Suprapubic skin (tissue), 4 donors: ENCODE measurements around the gene TRMT11. TPM values are rescaled to one million over a fixed set of nuclear protein-coding genes. Genes with fewer than 3 reads are reported as not detected.

Source experiments
- DNase-seq, 2 donors: peaks; one replicate each; pipeline ENCODE4 v3.0.0-alpha.2; 2019; ENCODE audit warnings: low spot score in 2 of 2
- H3K27ac ChIP-seq: fragments of 200-600 bp; sonication (generic); one replicate; pipeline ENCODE4 v1.5.1; 2019
- H3K27me3 ChIP-seq: fragments of 200-600 bp; sonication (generic); one replicate; pipeline ENCODE4 v1.5.1; 2019
- H3K36me3 ChIP-seq: fragments of 200-600 bp; sonication (generic); one replicate; pipeline ENCODE4 v1.5.1; 2019
- H3K4me1 ChIP-seq: fragments of 200-600 bp; sonication (generic); one replicate; pipeline ENCODE4 v1.5.1; 2019
- H3K4me3 ChIP-seq: fragments of 200-600 bp; sonication (generic); one replicate; pipeline ENCODE4 v1.5.1; 2019; ENCODE audit warnings: mild to moderate bottlenecking
- H3K9me3 ChIP-seq: fragments of 200-600 bp; sonication (generic); one replicate; pipeline ENCODE4 v1.5.1; 2019
- CTCF ChIP-seq, 2 donors: fragments of 200-600 bp in 1 of 2; fragments of 450-650 bp in 1 of 2; sonication (generic) in 1 of 2; IDR thresholded peaks; one replicate each; pipeline ENCODE4 v1.5.1; 2016 to 2019; ENCODE audit warnings: antibody characterized with exemption in 2 of 2, mild to moderate bottlenecking in 1 of 2, moderate library complexity in 1 of 2
- EP300 ChIP-seq: sonication (generic); formaldehyde crosslinking; IDR thresholded peaks from one replicate; pipeline ENCODE4 v1.6.1; 2017; ENCODE audit warnings: antibody characterized with exemption
- POLR2A ChIP-seq, 2 donors: fragments of 450-650 bp; IDR thresholded peaks; one replicate each; pipeline ENCODE4 v1.6.1; 2017; ENCODE audit warnings: antibody characterized with exemption in 2 of 2, mild to moderate bottlenecking in 2 of 2, moderate library complexity in 2 of 2
- POLR2AphosphoS5 ChIP-seq, 3 donors: sonication (generic); formaldehyde crosslinking; IDR thresholded peaks; one replicate each; pipeline ENCODE4 v1.6.1; 2017; ENCODE audit warnings: antibody characterized with exemption in 3 of 3
- WGBS: methylation state at CpG from one replicate; pipeline ENCODE4 v1.1.5; 2018; 5-methylcytosine and 5-hydroxymethylcytosine counted together
- total RNA-seq, 4 donors: library from RNA; depleted of rRNA; stranded (reverse); fragments of >200 nt; gene quantifications; one replicate each; pipeline ENCODE4 v1.1.0, GENCODE V29; 2016

The TRMT11 gene
- total RNA-seq: 10 to 100 TPM in 3 of 4 donors, 1 to 10 TPM in 1; 6.6 to 28.4 (median 11.1) TPM

GRCh38 chr6:125986301-125987025 lies at the start of gene TRMT11:
TRMT11 (plus strand) TSS chr6:125986540; CDS start chr6:125986551, 11 bp downstream.
- under 1% methylated on average over 36 of the region's 52 CpGs for WGBS
- H3K4me3 ChIP-seq: peak within 1 kb of the TSS; percentile 88
- peaks cover 20% of the 10 kb centered on the region for H3K4me1 ChIP-seq
- H3K36me3 ChIP-seq: no peaks in the 10 kb centered on the region
- H3K9me3 ChIP-seq: no peaks in the 10 kb centered on the region
- TF ChIP-seq POLR2A (IDR thresholded peaks at IDR 0.05): peak; percentile 20 to 52
- no peak for TF ChIP-seq CTCF (IDR thresholded peaks at IDR 0.05)
- no peak for TF ChIP-seq EP300
- peak in 1 of 3 donors; percentile 50 for TF ChIP-seq POLR2AphosphoS5 (IDR thresholded peaks at IDR 0.05)
- H3K27ac ChIP-seq: peak within 1 kb of the TSS; percentile 87
- DNase-seq: peak; percentile 90 to 91
- no peaks in the 10 kb centered on the region for H3K27me3 ChIP-seq

- Histone ChIP-seq H3K4me3 (no peak overlapping the region), H3K36me3 (no peaks in the 10 kb centered on the region), H3K4me1 (peaks cover 36% of the 10 kb centered on the region), H3K27me3 (no peaks in the 10 kb centered on the region), H3K27ac (no peak overlapping the region), H3K9me3 (no peaks in the 10 kb centered on the region)
- no peak for TF ChIP-seq POLR2A (IDR thresholded peaks at IDR 0.05)
- TF ChIP-seq EP300: no peak
- no peak for TF ChIP-seq POLR2AphosphoS5 (IDR thresholded peaks at IDR 0.05)
- TF ChIP-seq CTCF (IDR thresholded peaks at IDR 0.05): no peak
- no peak for DNase-seq
- WGBS: 71% methylated on average over 1 of the region's 1 CpG
Measured at GRCh38 chr6:125939026-125939425, 47.3 kb upstream of the TRMT11 start.

DNA sequence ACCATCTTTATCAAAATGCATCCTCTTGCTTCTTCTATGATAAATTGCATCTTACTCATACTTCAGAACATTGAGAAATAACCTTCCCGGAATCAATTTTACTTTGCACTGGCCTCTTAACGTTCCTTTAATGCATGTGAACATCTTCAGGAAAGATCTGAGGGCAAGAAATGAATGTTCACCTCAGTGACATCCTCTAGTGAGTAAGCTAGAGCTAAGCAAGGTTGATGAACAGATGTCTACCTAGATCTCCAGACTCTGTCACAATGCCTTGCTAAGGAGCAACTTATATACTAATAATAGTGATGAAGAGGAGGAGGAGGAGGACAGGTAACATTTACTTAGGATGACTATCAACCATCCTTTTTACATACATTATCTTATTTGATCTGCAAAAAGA lies 46.5 kb upstream of the TRMT11 start:
- Histone ChIP-seq H3K9me3 (no peaks in the 10 kb centered on the region), H3K27me3 (no peaks in the 10 kb centered on the region), H3K4me1 (peaks cover 44% of the 10 kb centered on the region), H3K27ac (no peak overlapping the region), H3K36me3 (no peaks in the 10 kb centered on the region), H3K4me3 (no peak overlapping the region)
- TF ChIP-seq POLR2A (IDR thresholded peaks at IDR 0.05): no peak
- no peak for TF ChIP-seq POLR2AphosphoS5 (IDR thresholded peaks at IDR 0.05)
- no peak for TF ChIP-seq EP300
- no peak for TF ChIP-seq CTCF (IDR thresholded peaks at IDR 0.05)
- no peak for DNase-seq
- 78% methylated on average over 2 of the region's 2 CpGs for WGBS

DNA sequence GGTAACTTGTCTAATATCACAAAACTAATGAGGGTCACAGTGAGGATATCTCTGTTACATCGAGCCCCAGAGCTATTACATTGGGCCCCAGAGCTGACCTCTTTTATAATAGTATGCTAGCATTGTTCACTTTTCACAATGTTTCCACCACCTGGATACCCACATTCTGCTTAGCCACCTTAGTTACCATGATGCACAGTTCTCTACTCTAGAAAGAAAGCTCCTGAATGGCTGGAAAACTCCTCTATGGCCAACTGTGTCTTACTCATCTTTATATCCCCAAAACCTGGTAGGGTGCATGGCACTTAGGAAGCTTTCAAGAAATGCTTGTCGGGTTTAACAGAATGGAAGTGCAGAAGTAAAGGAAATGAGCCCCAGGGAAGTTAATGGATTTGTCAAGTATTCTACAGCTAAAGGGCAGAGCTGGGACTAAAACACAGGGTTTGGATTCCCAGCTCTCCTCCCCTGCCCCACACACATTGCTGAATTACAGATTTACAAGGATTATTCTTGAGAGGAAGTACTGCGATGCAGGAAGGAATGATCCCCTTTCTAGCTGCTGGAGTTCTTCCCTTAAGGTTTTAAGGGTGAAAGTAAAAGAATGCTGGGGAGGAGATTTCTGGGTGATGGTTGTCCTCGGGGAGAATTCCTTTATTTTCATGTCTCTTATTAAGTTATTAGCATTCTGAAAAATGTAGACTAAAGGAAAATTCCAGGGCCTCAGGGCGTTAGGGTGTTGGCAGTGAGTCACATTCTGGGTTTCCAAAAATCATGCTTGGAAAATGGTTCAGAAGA lies 45.9 kb upstream of the TRMT11 start:
- WGBS: 31% methylated on average over 5 of the region's 5 CpGs

DNA sequence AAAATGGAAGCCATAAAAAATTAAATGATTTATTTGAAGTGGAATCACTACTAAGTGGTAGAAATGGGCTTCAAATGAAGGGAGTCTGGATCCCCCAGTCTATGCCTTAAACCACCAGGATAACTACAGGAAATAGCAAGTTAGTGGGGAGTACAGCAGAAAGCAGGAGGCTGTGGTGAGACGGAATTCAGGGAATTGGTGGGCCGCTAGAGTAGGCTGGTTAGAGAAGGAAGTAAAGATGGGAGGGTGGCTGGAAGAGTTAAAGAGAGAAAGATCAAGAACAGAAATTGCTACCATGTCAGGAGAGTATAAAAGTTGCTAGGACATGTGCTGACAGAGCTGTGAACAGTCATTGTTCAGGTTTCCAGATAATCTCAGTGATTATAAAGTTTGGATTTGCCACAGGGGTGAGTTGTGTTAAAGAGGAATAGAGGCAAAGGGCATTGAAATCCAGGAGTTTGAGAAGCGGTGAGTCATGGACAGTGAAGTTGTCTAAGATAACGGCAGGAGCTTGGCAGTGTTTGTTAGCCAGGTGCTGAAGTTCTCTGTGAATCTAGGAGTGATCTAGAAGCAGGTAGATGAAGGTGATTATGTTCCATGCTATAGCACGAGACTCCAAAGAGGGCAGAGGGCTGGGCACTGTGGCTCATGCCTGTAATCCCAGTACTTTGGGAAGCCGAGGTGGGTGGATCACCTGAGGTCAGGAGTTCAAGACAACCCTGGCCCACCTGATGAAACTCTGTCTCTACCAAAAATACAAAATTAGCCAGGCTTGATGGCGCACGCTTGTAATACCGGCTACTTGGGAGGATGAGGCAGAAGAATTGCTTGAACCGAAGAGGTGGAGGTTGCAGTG lies 43.4 kb upstream of the TRMT11 start:
- no peak for DNase-seq
- no peak overlapping the region for H3K27ac ChIP-seq
- WGBS: 53% methylated on average over 10 of the region's 10 CpGs
- TF ChIP-seq POLR2A (IDR thresholded peaks at IDR 0.05) (no peak), POLR2AphosphoS5 (IDR thresholded peaks at IDR 0.05) (no peak), EP300 (no peak), CTCF (IDR thresholded peaks at IDR 0.05) (no peak)
- H3K4me3 ChIP-seq: no peak overlapping the region
- no peaks in the 10 kb centered on the region for H3K27me3 ChIP-seq
- H3K36me3 ChIP-seq: no peaks in the 10 kb centered on the region
- H3K9me3 ChIP-seq: no peaks in the 10 kb centered on the region
- peaks cover 71% of the 10 kb centered on the region for H3K4me1 ChIP-seq

More for the DNA sequence above, 45.9 kb upstream of the TRMT11 start:
- TF ChIP-seq POLR2AphosphoS5 (IDR thresholded peaks at IDR 0.05): no peak
- H3K9me3 ChIP-seq: no peaks in the 10 kb centered on the region
- H3K4me1 ChIP-seq: peaks cover 51% of the 10 kb centered on the region
- no peaks in the 10 kb centered on the region for H3K36me3 ChIP-seq
- no peak overlapping the region for H3K4me3 ChIP-seq
- H3K27ac ChIP-seq: no peak overlapping the region
- no peaks in the 10 kb centered on the region for H3K27me3 ChIP-seq
- DNase-seq: no peak
